Neural progenitor cell (in vitro differentiated cells): ENCODE data around the gene GRID1. TPM values are rescaled to one million over a fixed set of nuclear protein-coding genes. Genes with fewer than 3 reads are reported as not detected.

ENCODE experiments used
- DNase-seq: peaks from one replicate; pipeline ENCODE4 v3.0.0-alpha.2; 2016; ENCODE audit warnings: low spot score
- H2AFZ ChIP-seq: fragments of 200-600 bp; sonication (generic); replicated peaks from 2 replicates; pipeline ENCODE4 v1.6.1; 2016; ENCODE audit warnings: antibody characterized with exemption
- H3F3A ChIP-seq: fragments of 200-600 bp; sonication (generic); 2 replicates; pipeline ENCODE4 v1.6.1; 2016; ENCODE audit warnings: antibody characterized with exemption, low read depth
- H3K27ac ChIP-seq: fragments of 200-600 bp; sonication (generic); 2 replicates; pipeline ENCODE4 v1.5.1; 2016; ENCODE audit warnings: mild to moderate bottlenecking
- H3K27me3 ChIP-seq: fragments of 200-600 bp; sonication (generic); 2 replicates; pipeline ENCODE4 v1.6.1; 2016; ENCODE audit warnings: mild to moderate bottlenecking, moderate library complexity
- H3K36me3 ChIP-seq: fragments of 200-600 bp; sonication (generic); 2 replicates; pipeline ENCODE4 v1.5.1; 2016
- H3K4me1 ChIP-seq: fragments of 200-600 bp; sonication (generic); 2 replicates; pipeline ENCODE4 v1.6.1; 2016; ENCODE audit warnings: mixed run types
- H3K4me2 ChIP-seq: fragments of 200-600 bp; sonication (generic); 2 replicates; pipeline ENCODE4 v1.6.1; 2016
- H3K4me3 ChIP-seq: fragments of 200-600 bp; sonication (generic); 2 replicates; pipeline ENCODE4 v1.5.1; 2016
- H3K79me2 ChIP-seq: fragments of 200-600 bp; sonication (generic); 2 replicates; pipeline ENCODE4 v1.6.1; 2016; ENCODE audit warnings: low read depth
- H3K9ac ChIP-seq: fragments of 200-600 bp; sonication (generic); 2 replicates; pipeline ENCODE4 v1.6.1; 2016
- H3K9me3 ChIP-seq: fragments of 200-600 bp; sonication (generic); 2 replicates; pipeline ENCODE4 v1.5.1; 2016; ENCODE audit warnings: low read depth
- H4K20me1 ChIP-seq: fragments of 200-600 bp; sonication (generic); 2 replicates; pipeline ENCODE4 v1.6.1; 2016; ENCODE audit warnings: low read depth
- H3K27ac Mint-ChIP-seq: 3 replicates; pipeline ENCODE4 v1.8.0; 2021; ENCODE audit warnings: mixed read lengths
- H3K27me3 Mint-ChIP-seq: 2 replicates; pipeline ENCODE4 v1.8.0; 2022; ENCODE audit warnings: low read depth, mild to moderate bottlenecking, inconsistent platforms, moderate library complexity, mixed read lengths; ENCODE audit not compliant: insufficient read depth
- H3K36me3 Mint-ChIP-seq: 3 replicates; pipeline ENCODE4 v1.8.0; 2021; ENCODE audit warnings: mixed read lengths
- H3K4me1 Mint-ChIP-seq: 3 replicates; pipeline ENCODE4 v1.8.0; 2021; ENCODE audit warnings: mixed read lengths
- H3K4me3 Mint-ChIP-seq: 3 replicates; pipeline ENCODE4 v1.8.0; 2021; ENCODE audit warnings: mild to moderate bottlenecking, moderate library complexity, mixed read lengths
- H3K9me3 Mint-ChIP-seq: 3 replicates; pipeline ENCODE4 v1.8.0; 2020; ENCODE audit warnings: mixed read lengths
- EZH2 ChIP-seq: fragments of 200-600 bp; sonication (generic); IDR thresholded peaks from 2 replicates; pipeline ENCODE4 v1.6.1; 2017; ENCODE audit warnings: antibody characterized with exemption, mild to moderate bottlenecking, moderate library complexity
- EZH2phosphoT487 ChIP-seq: fragments of 200-600 bp; sonication (generic); IDR thresholded peaks from 2 replicates; pipeline ENCODE4 v1.6.1; 2017; ENCODE audit warnings: antibody characterized with exemption
- total RNA-seq: library from RNA; depleted of rRNA; stranded (reverse); fragments of >200 nt; gene quantifications from 2 replicates; pipeline ENCODE4 v1.2.3, GENCODE V29; 2015; ENCODE audit warnings: low replicate concordance
- TF ChIP-seq, protein P1 (sequence below): fragments of 200-600 bp; sonication (generic); IDR thresholded peaks from 2 replicates; pipeline ENCODE4 v1.5.1; 2017; ENCODE audit warnings: antibody characterized with exemption, mild to moderate bottlenecking

Gene GRID1
- total RNA-seq, 1 donor from 2014 or later: not detected

- H3K27me3 Mint-ChIP-seq: peaks cover 4% of the 10 kb centered on the region
- H3K4me3 Mint-ChIP-seq: no peak overlapping the region
- peak; percentile 16 for DNase-seq
- no peaks in the 10 kb centered on the region for H3K36me3 ChIP-seq
- no peak overlapping the region for H3K4me2 ChIP-seq
- H3K27ac Mint-ChIP-seq: peak overlapping the region; percentile 87
- H3K9me3 Mint-ChIP-seq: no peaks in the 10 kb centered on the region
- H3K4me3 ChIP-seq: no peak overlapping the region
- TF ChIP-seq EZH2phosphoT487 (no peak), EZH2 (no peak)
- TF ChIP-seq, protein P1, sequence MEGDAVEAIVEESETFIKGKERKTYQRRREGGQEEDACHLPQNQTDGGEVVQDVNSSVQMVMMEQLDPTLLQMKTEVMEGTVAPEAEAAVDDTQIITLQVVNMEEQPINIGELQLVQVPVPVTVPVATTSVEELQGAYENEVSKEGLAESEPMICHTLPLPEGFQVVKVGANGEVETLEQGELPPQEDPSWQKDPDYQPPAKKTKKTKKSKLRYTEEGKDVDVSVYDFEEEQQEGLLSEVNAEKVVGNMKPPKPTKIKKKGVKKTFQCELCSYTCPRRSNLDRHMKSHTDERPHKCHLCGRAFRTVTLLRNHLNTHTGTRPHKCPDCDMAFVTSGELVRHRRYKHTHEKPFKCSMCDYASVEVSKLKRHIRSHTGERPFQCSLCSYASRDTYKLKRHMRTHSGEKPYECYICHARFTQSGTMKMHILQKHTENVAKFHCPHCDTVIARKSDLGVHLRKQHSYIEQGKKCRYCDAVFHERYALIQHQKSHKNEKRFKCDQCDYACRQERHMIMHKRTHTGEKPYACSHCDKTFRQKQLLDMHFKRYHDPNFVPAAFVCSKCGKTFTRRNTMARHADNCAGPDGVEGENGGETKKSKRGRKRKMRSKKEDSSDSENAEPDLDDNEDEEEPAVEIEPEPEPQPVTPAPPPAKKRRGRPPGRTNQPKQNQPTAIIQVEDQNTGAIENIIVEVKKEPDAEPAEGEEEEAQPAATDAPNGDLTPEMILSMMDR: no peak
- peak overlapping the region; percentile 24 for H2AFZ ChIP-seq
- peaks cover 5% of the 10 kb centered on the region for H3K4me1 Mint-ChIP-seq
- H3K27me3 ChIP-seq: no peaks in the 10 kb centered on the region
- no peaks in the 10 kb centered on the region for H3K9me3 ChIP-seq
- no peak overlapping the region for H3K9ac ChIP-seq
- no peaks in the 10 kb centered on the region for H3K36me3 Mint-ChIP-seq
- H3K4me1 ChIP-seq: peaks cover 5% of the 10 kb centered on the region
- H3K27ac ChIP-seq: no peak overlapping the region
- no peaks in the 10 kb centered on the region for H3F3A ChIP-seq
- no peaks in the 10 kb centered on the region for H3K79me2 ChIP-seq
- H4K20me1 ChIP-seq: no peaks in the 10 kb centered on the region
These were observed 144.9 kb downstream of the GRID1 start for GRCh38 chr10:86221442-86222335.

- no peak overlapping the region for H2AFZ ChIP-seq
- H3K4me2 ChIP-seq: no peak overlapping the region
- Mint-ChIP-seq H3K27ac (no peak overlapping the region), H3K36me3 (no peaks in the 10 kb centered on the region), H3K27me3 (peaks cover 4% of the 10 kb centered on the region), H3K9me3 (no peaks in the 10 kb centered on the region), H3K4me1 (peaks cover 5% of the 10 kb centered on the region), H3K4me3 (no peak overlapping the region)
- H3K27ac ChIP-seq: no peak overlapping the region
- H3F3A ChIP-seq: no peaks in the 10 kb centered on the region
- H4K20me1 ChIP-seq: no peaks in the 10 kb centered on the region
- TF ChIP-seq EZH2 (no peak), EZH2phosphoT487 (no peak)
- TF ChIP-seq, protein P1: no peak
- no peaks in the 10 kb centered on the region for H3K27me3 ChIP-seq
- no peak for DNase-seq
- no peak overlapping the region for H3K9ac ChIP-seq
- peaks cover 5% of the 10 kb centered on the region for H3K4me1 ChIP-seq
- H3K4me3 ChIP-seq: no peak overlapping the region
- H3K36me3 ChIP-seq: no peaks in the 10 kb centered on the region
- H3K9me3 ChIP-seq: no peaks in the 10 kb centered on the region
- H3K79me2 ChIP-seq: no peaks in the 10 kb centered on the region
These were observed 146.0 kb downstream of the GRID1 start for GRCh38 chr10:86220626-86221025.

DNA sequence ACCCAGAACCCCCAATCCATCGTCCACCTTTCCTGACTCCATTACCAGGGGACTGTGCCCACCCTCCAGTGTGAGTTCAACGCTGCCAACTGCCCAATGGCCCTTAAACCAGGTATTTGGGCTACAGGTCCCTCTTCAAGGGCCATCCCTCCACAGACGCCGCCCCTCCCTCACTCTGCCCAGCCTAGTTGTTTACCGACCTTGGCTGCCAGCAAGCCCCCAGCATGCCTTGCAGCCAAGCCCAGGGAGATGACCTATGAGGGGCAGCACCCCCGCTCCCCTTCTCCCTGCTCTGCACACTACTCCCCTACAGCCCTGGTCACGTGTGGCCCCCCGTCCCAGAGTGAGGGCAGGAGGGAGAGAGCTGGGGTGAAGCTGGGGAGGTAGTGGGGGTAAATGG, 147.3 kb downstream of the GRID1 start:
- Mint-ChIP-seq H3K9me3 (no peaks in the 10 kb centered on the region), H3K27me3 (no peaks in the 10 kb centered on the region), H3K4me3 (no peak overlapping the region), H3K36me3 (no peaks in the 10 kb centered on the region), H3K27ac (no peak overlapping the region), H3K4me1 (peaks cover 5% of the 10 kb centered on the region)
- Histone ChIP-seq H3K36me3 (no peaks in the 10 kb centered on the region), H3K9ac (no peak overlapping the region), H3K27me3 (no peaks in the 10 kb centered on the region), H3K4me2 (no peak overlapping the region), H4K20me1 (no peaks in the 10 kb centered on the region), H3K4me1 (peaks cover 5% of the 10 kb centered on the region), H3K4me3 (no peak overlapping the region), H3K9me3 (no peaks in the 10 kb centered on the region), H3K79me2 (no peaks in the 10 kb centered on the region), H3F3A (no peaks in the 10 kb centered on the region), H2AFZ (no peak overlapping the region), H3K27ac (no peak overlapping the region)
- DNase-seq: no peak
- no peak for TF ChIP-seq EZH2
- TF ChIP-seq, protein P1: no peak
- no peak for TF ChIP-seq EZH2phosphoT487
